Osteoblast (primary cell): ENCODE measurements around the gene GNAQ. TPM values are rescaled to one million over a fixed set of nuclear protein-coding genes. Genes with fewer than 3 reads are reported as not detected.

Experiments used
- DNase-seq: peaks from one replicate; pipeline ENCODE4 v3.0.0; 2011; ENCODE audit warnings: low spot score, mixed read lengths; ENCODE audit not compliant: insufficient read length; ENCODE audit errors: missing footprints
- H2AFZ ChIP-seq: 2 replicates; pipeline ENCODE4 v1.6.0; 2011; ENCODE audit warnings: mild to moderate bottlenecking, low read length
- H3K27ac ChIP-seq: 2 replicates; pipeline ENCODE4 v1.5.1; 2011; ENCODE audit warnings: mild to moderate bottlenecking, low read depth, low read length, moderate library complexity
- H3K27me3 ChIP-seq: 2 replicates; pipeline ENCODE4 v1.6.0; 2012; ENCODE audit warnings: mild to moderate bottlenecking, control low read depth, inconsistent platforms, low read length, moderate library complexity; ENCODE audit not compliant: insufficient read depth
- H3K36me3 ChIP-seq: 2 replicates; pipeline ENCODE4 v1.5.1; 2011; ENCODE audit warnings: mild to moderate bottlenecking, low read length, control low read depth, moderate library complexity; ENCODE audit not compliant: insufficient read depth
- H3K4me1 ChIP-seq: 2 replicates; pipeline ENCODE4 v1.5.1; 2011; ENCODE audit warnings: mild to moderate bottlenecking, low read length, control low read depth, moderate library complexity; ENCODE audit not compliant: insufficient read depth
- H3K4me2 ChIP-seq: 2 replicates; pipeline ENCODE4 v1.6.0; 2011; ENCODE audit warnings: mild to moderate bottlenecking, low read length; ENCODE audit not compliant: insufficient read depth
- H3K4me3 ChIP-seq: fragments of 200-600 bp; sonication (generic); 3 replicates; pipeline ENCODE4 v1.5.1; 2012; ENCODE audit warnings: mild to moderate bottlenecking, low read length, inconsistent platforms; ENCODE audit not compliant: insufficient read depth
- H3K79me2 ChIP-seq: 2 replicates; pipeline ENCODE4 v1.6.0; 2012; ENCODE audit warnings: mild to moderate bottlenecking, low read length, control low read depth, inconsistent platforms; ENCODE audit not compliant: insufficient read depth
- H3K9me3 ChIP-seq: 2 replicates; pipeline ENCODE4 v1.5.1; 2011; ENCODE audit warnings: low read depth, low read length, control low read depth
- H4K20me1 ChIP-seq: 2 replicates; pipeline ENCODE4 v1.6.0; 2012; ENCODE audit warnings: mild to moderate bottlenecking, low read length, control low read depth; ENCODE audit not compliant: insufficient read depth
- total RNA-seq: library from RNA; depleted of rRNA; stranded (reverse); fragments of >200 nt; gene quantifications from 2 replicates; pipeline ENCODE4 v1.2.3, GENCODE V29; 2012
- TF ChIP-seq, protein P1 (sequence below): IDR thresholded peaks from 2 replicates; pipeline ENCODE4 v1.5.1; 2011; ENCODE audit warnings: mild to moderate bottlenecking, low read depth, low read length, moderate library complexity; ENCODE audit errors: extremely low read depth

Gene GNAQ
- total RNA-seq, 1 donor: 64.8 TPM

DNA sequence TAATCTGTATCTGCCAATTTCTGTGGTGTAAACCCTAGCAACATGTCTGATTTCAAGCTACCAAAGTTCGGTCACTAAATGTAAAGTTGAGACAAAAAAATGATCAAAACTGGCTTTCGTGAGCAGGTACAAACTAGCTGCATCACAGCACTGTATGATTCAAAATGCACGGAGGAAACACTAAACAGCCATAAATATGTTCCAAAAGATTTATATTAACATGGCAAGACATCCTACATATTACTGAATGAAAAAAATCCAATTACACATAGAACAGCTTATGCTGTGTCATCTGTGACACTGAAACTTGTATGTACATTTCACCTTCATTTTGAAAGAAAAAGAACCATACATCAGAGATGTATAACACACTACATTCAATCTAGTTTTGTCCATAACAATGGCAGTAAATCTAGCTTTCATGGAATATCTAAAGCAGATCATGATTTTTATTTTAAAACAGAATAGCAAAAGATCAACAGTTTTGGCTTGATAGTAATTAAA, 14.4 kb downstream of the GNAQ start:
- no peak overlapping the region for H3K27ac ChIP-seq
- no peaks in the 10 kb centered on the region for H3K36me3 ChIP-seq
- no peaks in the 10 kb centered on the region for H3K9me3 ChIP-seq
- no peaks in the 10 kb centered on the region for H3K27me3 ChIP-seq
- peaks cover 91% of the 10 kb centered on the region for H3K79me2 ChIP-seq
- TF ChIP-seq, protein P1, sequence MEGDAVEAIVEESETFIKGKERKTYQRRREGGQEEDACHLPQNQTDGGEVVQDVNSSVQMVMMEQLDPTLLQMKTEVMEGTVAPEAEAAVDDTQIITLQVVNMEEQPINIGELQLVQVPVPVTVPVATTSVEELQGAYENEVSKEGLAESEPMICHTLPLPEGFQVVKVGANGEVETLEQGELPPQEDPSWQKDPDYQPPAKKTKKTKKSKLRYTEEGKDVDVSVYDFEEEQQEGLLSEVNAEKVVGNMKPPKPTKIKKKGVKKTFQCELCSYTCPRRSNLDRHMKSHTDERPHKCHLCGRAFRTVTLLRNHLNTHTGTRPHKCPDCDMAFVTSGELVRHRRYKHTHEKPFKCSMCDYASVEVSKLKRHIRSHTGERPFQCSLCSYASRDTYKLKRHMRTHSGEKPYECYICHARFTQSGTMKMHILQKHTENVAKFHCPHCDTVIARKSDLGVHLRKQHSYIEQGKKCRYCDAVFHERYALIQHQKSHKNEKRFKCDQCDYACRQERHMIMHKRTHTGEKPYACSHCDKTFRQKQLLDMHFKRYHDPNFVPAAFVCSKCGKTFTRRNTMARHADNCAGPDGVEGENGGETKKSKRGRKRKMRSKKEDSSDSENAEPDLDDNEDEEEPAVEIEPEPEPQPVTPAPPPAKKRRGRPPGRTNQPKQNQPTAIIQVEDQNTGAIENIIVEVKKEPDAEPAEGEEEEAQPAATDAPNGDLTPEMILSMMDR: no peak
- peaks cover 25% of the 10 kb centered on the region for H4K20me1 ChIP-seq
- H3K4me3 ChIP-seq: no peak overlapping the region
- DNase-seq: no peak
- H3K4me2 ChIP-seq: no peak overlapping the region
- H2AFZ ChIP-seq: no peak overlapping the region
- peaks cover 30% of the 10 kb centered on the region for H3K4me1 ChIP-seq

DNA sequence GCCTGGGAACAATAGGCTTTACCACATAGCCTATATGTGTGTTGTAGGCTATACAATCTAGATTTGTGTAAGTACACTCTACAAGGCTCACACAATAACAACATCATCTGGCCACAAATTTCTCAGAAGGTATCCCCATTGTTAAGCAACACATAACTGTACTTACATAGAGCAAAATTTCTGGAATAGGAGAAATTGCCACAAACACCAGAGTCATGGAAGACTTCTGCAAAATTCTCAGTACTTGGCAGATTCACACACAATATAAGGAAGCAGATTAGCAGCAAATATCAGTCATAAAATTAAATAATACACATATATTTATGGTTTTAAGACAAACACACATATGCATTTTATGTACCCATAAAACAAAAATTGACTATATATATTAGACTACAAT, 16.4 kb downstream of the GNAQ start:
- DNase-seq: no peak
- Histone ChIP-seq H3K9me3 (no peaks in the 10 kb centered on the region), H3K36me3 (no peaks in the 10 kb centered on the region), H3K27me3 (no peaks in the 10 kb centered on the region), H3K4me3 (no peak overlapping the region), H3K4me2 (no peak overlapping the region), H3K27ac (peak overlapping the region; percentile 9), H4K20me1 (peaks cover 15% of the 10 kb centered on the region), H2AFZ (no peak overlapping the region), H3K79me2 (peaks cover 91% of the 10 kb centered on the region), H3K4me1 (peaks cover 28% of the 10 kb centered on the region)
- TF ChIP-seq, protein P1: no peak

DNA sequence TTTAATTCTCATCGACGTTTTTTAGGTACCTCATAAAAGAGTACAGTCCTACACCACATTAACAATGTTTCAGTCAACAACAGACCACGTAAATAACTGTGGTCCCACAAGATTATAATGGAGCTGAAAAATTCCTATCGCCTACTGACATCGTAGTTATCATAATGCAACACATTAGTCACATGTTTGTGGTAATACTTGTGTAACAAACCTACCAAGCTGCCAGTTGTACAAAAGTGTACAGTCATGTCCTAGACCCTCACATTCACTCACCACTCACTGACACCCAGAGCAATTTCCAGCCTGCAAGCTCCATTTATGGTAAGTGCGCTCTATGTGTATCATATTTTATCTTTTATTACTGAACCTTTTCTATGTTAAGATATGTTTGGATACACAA, 16.8 kb downstream of the GNAQ start:
- H3K79me2 ChIP-seq: peaks cover 91% of the 10 kb centered on the region
- no peak overlapping the region for H2AFZ ChIP-seq
- peaks cover 32% of the 10 kb centered on the region for H3K4me1 ChIP-seq
- no peak for DNase-seq
- no peaks in the 10 kb centered on the region for H3K9me3 ChIP-seq
- TF ChIP-seq, protein P1: no peak
- H3K27ac ChIP-seq: peak overlapping the region; percentile 9
- H3K36me3 ChIP-seq: no peaks in the 10 kb centered on the region
- peaks cover 15% of the 10 kb centered on the region for H4K20me1 ChIP-seq
- peak overlapping the region; percentile 1 for H3K4me2 ChIP-seq
- no peak overlapping the region for H3K4me3 ChIP-seq
- H3K27me3 ChIP-seq: no peaks in the 10 kb centered on the region

DNA sequence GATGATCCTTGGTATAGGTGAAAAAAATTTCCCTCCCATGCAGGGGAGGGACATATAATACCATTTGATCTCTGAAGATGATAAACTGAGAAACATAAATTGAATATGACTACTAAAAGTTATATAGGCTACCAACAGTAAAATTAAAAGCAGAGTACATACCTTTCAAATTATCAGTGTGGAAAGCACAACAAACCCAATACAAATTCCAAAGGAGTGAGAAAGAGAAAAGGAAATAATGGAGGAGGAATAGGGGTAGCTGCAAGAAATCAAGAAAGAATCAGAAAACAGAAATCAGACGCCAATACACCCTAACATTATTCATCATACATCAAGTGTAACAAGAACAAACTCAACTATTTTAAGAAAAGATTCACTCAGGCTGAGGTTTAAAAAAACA, 17.7 kb downstream of the GNAQ start:
- no peak for DNase-seq
- H4K20me1 ChIP-seq: peaks cover 17% of the 10 kb centered on the region
- H3K79me2 ChIP-seq: peaks cover 92% of the 10 kb centered on the region
- H2AFZ ChIP-seq: no peak overlapping the region
- TF ChIP-seq, protein P1: no peak
- H3K27me3 ChIP-seq: no peaks in the 10 kb centered on the region
- no peak overlapping the region for H3K4me3 ChIP-seq
- peak overlapping the region; percentile 11 for H3K4me2 ChIP-seq
- H3K4me1 ChIP-seq: peaks cover 33% of the 10 kb centered on the region
- peak overlapping the region; percentile 9 for H3K27ac ChIP-seq
- H3K9me3 ChIP-seq: no peaks in the 10 kb centered on the region
- no peaks in the 10 kb centered on the region for H3K36me3 ChIP-seq
